Measurements from ENCODE around the gene TTC28. TPM values are rescaled to one million over a fixed set of nuclear protein-coding genes. Genes with fewer than 3 reads are reported as not detected.

Gene TTC28
- total and polyA plus RNA-seq, 10 of the 15 experiments (the other 5 are each of a cell fraction or from before 2014, with no cell fraction given), result 0.15 to 8.4 (median 1.4) TPM

GRCh38 chr22:28008056-28008455 is 671.6 kb downstream of the TTC28 start:
- no peaks in the 10 kb centered on the region for H3K4me1 ChIP-seq (ENCODE audit: control insufficient read depth, insufficient read depth, low read length)
- BruUV-seq (replicated peaks), result no TSS peak
- H3K79me2 ChIP-seq (ENCODE audit: control insufficient read depth, insufficient read depth, low read length), result no peaks in the 10 kb centered on the region
- intact Hi-C loops (cut with micrococcal nuclease; ENCODE audit: unreplicated experiment) (no loop called here), in situ Hi-C loops (cut with MboI) (loop anchor here (5.0 to 25.0 kb wide), 3 partner anchors 121 to 1246 kb away; no protein-coding TSS in a partner anchor)
- 1% methylated on average over 4 of the region's 4 CpGs for WGBS (ENCODE audit: insufficient coverage, insufficient replicate concordance, low lambda C conversion rate, missing lambda C conversion rate)
- no peak for FAIRE-seq
- no peaks in the 10 kb centered on the region for H3K36me3 ChIP-seq (ENCODE audit: control insufficient read depth in 2 of 2, insufficient read depth in 2 of 2, low read length in 1 of 2)
- H3K9me3 ChIP-seq (replicated peaks; ENCODE audit: control insufficient read depth, insufficient read depth, low read length), result no peaks in the 10 kb centered on the region
- no peak for ATAC-seq
- ChIA-PET CTCF (interaction anchor here (1.2 to 4.5 kb wide), 5 partner anchors 115 to 183 kb away, joined by 3 to 22 read pairs (median 5); no protein-coding TSS in a partner anchor), SMC1A (ENCODE audit: uncharacterized antibody, unreplicated experiment) (interaction anchor here (0.9 to 3.3 kb wide), 5 partner anchors 17 to 128 kb away, joined by 3 to 22 read pairs (median 4); partner anchors contain the start of gene PITPNB), RAD21 (ENCODE audit: unreplicated experiment) (interaction anchor here (0.9 kb wide), 1 partner anchor 129 kb away, joined by 3 read pairs; no protein-coding TSS in a partner anchor), POLR2A (interaction anchor here (0.6 kb wide), 1 partner anchor 1065 kb away, joined by 3 read pairs; the partner anchor contains the start of gene KREMEN1)
- no peak for DNase-seq (ENCODE audit: low read depth, low spot score)
- no peak overlapping the region for H3K4me3 ChIP-seq
- H2AFZ ChIP-seq (ENCODE audit: control insufficient read depth, low read depth, low read length), result no peak overlapping the region
- H3K9ac ChIP-seq (ENCODE audit: control insufficient read depth, insufficient read depth, low read length), result no peak overlapping the region
- no peaks in the 10 kb centered on the region; the same call in 1 of the 2 replicates for H4K20me1 ChIP-seq (ENCODE audit: control insufficient read depth, insufficient read depth)
- no peak for TF ChIP-seq BHLHE40 (IDR thresholded peaks at IDR 0.05; ENCODE audit: borderline replicate concordance in 1 of 2, low read depth in 2 of 2, low read length in 1 of 2)
- TF ChIP-seq PAX8 (IDR thresholded peaks at IDR 0.05), result no peak
- no peak for TF ChIP-seq CHD4 (IDR thresholded peaks at IDR 0.05)
- TF ChIP-seq ZNF217 (IDR thresholded peaks at IDR 0.05), result no peak
- no peak for TF ChIP-seq SMAD1 (IDR thresholded peaks at IDR 0.05; ENCODE audit: low read depth, partially characterized antibody)
- H3K27me3 ChIP-seq (replicated peaks in 1 of 2; ENCODE audit: control insufficient read depth in 2 of 2, insufficient read depth in 2 of 2, low read length in 1 of 2), result no peaks in the 10 kb centered on the region
- no peak overlapping the region for H3K4me2 ChIP-seq (ENCODE audit: control insufficient read depth, insufficient read depth)
- H3K27ac ChIP-seq (ENCODE audit: control insufficient read depth, insufficient read depth), result no peak overlapping the region

- Histone ChIP-seq H3K4me2 (ENCODE audit: control insufficient read depth, insufficient read depth) (no peak overlapping the region), H3K9me3 (replicated peaks; ENCODE audit: control insufficient read depth, insufficient read depth, low read length) (no peaks in the 10 kb centered on the region), H3K27ac (ENCODE audit: control insufficient read depth, insufficient read depth) (no peak overlapping the region), H2AFZ (ENCODE audit: control insufficient read depth, low read depth, low read length) (no peak overlapping the region), H4K20me1 (ENCODE audit: control insufficient read depth, insufficient read depth) (no peaks in the 10 kb centered on the region; the same call in 1 of the 2 replicates), H3K9ac (ENCODE audit: control insufficient read depth, insufficient read depth, low read length) (no peak overlapping the region), H3K4me1 (ENCODE audit: control insufficient read depth, insufficient read depth, low read length) (no peaks in the 10 kb centered on the region), H3K27me3 (replicated peaks in 1 of 2; ENCODE audit: control insufficient read depth in 2 of 2, insufficient read depth in 2 of 2, low read length in 1 of 2) (no peaks in the 10 kb centered on the region), H3K36me3 (ENCODE audit: control insufficient read depth in 2 of 2, insufficient read depth in 2 of 2, low read length in 1 of 2) (no peaks in the 10 kb centered on the region), H3K4me3 (no peak overlapping the region), H3K79me2 (ENCODE audit: control insufficient read depth, insufficient read depth, low read length) (no peaks in the 10 kb centered on the region)
- ATAC-seq (no peak), DNase-seq (ENCODE audit: low read depth, low spot score) (no peak), FAIRE-seq (no peak)
- POLR2A ChIA-PET, result no interaction called here
- SMC1A ChIA-PET (ENCODE audit: uncharacterized antibody, unreplicated experiment), result interaction anchor here (0.9 to 1.3 kb wide), 3 partner anchors 10 to 125 kb away, joined by 3 to 5 read pairs (median 3); no protein-coding TSS in a partner anchor
- RAD21 ChIA-PET (ENCODE audit: unreplicated experiment), result interaction anchor here (0.7 to 1.4 kb wide), 2 partner anchors 123 to 1324 kb away, joined by 3 to 4 read pairs; no protein-coding TSS in a partner anchor
- CTCF ChIA-PET, result interaction anchor here (1.1 to 2.6 kb wide), 4 partner anchors 14 to 128 kb away, joined by 3 to 16 read pairs (median 4); no protein-coding TSS in a partner anchor
- WGBS (ENCODE audit: insufficient coverage, insufficient replicate concordance, low lambda C conversion rate, missing lambda C conversion rate), result 26% methylated on average over 7 of the region's 7 CpGs
- intact Hi-C loops (cut with micrococcal nuclease; ENCODE audit: unreplicated experiment), result no loop called here
- TF ChIP-seq BCLAF1 (IDR thresholded peaks at IDR 0.05), result no peak
- TF ChIP-seq HDAC2 (IDR thresholded peaks at IDR 0.05), result no peak
- no peak for TF ChIP-seq RELA (IDR thresholded peaks at IDR 0.05; ENCODE audit: borderline replicate concordance, partially characterized antibody)
- no peak for TF ChIP-seq NFYA (IDR thresholded peaks at IDR 0.05; ENCODE audit: borderline replicate concordance, low read depth, low read length)
- TF ChIP-seq TBL1XR1 (IDR thresholded peaks at IDR 0.05; ENCODE audit: low read depth, low read length), result no peak
- TF ChIP-seq SUZ12 (IDR thresholded peaks at IDR 0.05; ENCODE audit: unreplicated experiment), result no peak
- TF ChIP-seq ZNF24 (IDR thresholded peaks at IDR 0.05), result no peak
- BruUV-seq (replicated peaks), result no TSS peak
- in situ Hi-C loops (cut with MboI), result loop anchor here (5.0 to 25.0 kb wide), 3 partner anchors 119 to 1244 kb away; no protein-coding TSS in a partner anchor
Measured at GRCh38 chr22:28006271-28006670, 673.4 kb downstream of the TTC28 start.

Data from GM12878 (cell line).